ENCODE data around the gene ZNF276. TPM values are rescaled to one million over a fixed set of nuclear protein-coding genes. Genes with fewer than 3 reads are reported as not detected.
"Not testable (repeated sequence)": the region's sequence is repeated elsewhere in the genome, so short reads cannot be mapped to it uniquely, and the experiment has no call there.

The ZNF276 gene
- total and polyA plus RNA-seq, 4 donors = 3.3 to 47.7 (median 27.0) TPM

GRCh38 chr16:89688395-89688794 is 32.9 kb upstream of the ZNF276 start:
- Histone ChIP-seq H3K36me3 (ENCODE audit: control insufficient read depth in 1 of 2, insufficient read depth in 2 of 2, low read length in 1 of 2) (no peaks in the 10 kb centered on the region), H3K4me3 (ENCODE audit: low read length in 2 of 2) (no peak overlapping the region), H3K27ac (ENCODE audit: low read depth in 1 of 2, low read length in 2 of 2) (no peak overlapping the region), H3K9me3 (ENCODE audit: control insufficient read depth, low read length) (no peaks in the 10 kb centered on the region), H3K27me3 (ENCODE audit: control insufficient read depth in 1 of 2, insufficient read depth in 2 of 2, low read length in 1 of 2) (no peaks in the 10 kb centered on the region), H3K4me1 (ENCODE audit: control insufficient read depth in 1 of 2, insufficient read depth in 2 of 2, low read length in 2 of 2) (no peaks in the 10 kb centered on the region)
- ATAC-seq (ENCODE audit: low FRiP score) (no peak), DNase-seq (no peak)
- WGBS, 2 donors = 94 to 95% methylated on average over 5 of the region's 5 CpGs
- intact Hi-C loops (cut with DNase I) = no loop called here

GRCh38 chr16:89689142-89689541 is 32.2 kb upstream of the ZNF276 start:
- no peak overlapping the region for H3K27ac ChIP-seq (ENCODE audit: low read depth in 1 of 2, low read length in 2 of 2)
- 91 to 94% methylated on average over 13 of the region's 13 CpGs for WGBS, 2 donors
- no peak for ATAC-seq (ENCODE audit: low FRiP score)

DNA sequence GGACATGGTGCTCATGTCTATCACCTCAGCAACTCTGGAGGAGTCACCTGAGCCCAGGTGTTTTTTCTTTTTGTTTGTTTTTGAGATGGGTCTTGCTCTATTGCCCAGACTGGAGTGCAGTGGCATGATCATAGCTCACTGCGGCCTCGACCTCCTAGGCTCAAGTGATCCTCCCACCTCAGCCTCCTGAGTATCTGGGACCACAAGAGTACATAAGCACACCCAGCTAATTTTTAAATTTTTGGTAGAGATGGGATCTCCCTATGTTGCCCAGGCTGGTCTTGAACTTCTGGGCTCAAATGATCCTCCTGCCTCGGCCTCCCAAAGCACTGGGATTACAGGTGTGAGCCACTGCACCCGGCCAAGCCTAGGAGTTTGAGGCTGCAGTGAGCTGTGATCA is 31.7 kb upstream of the ZNF276 start:
- whole genome bisulfite sequencing, 2 donors = 84 to 97% methylated on average over 4 of the region's 4 CpGs
- H3K27ac ChIP-seq (ENCODE audit: low read depth in 1 of 2, low read length in 2 of 2); intact Hi-C loops (cut with DNase I): not testable (repeated sequence)

More at GRCh38 chr16:89689142-89689541, 32.2 kb upstream of the ZNF276 start:
- DNase-seq = no peak
- no peak overlapping the region for H3K4me3 ChIP-seq (ENCODE audit: low read length in 2 of 2)
- H3K4me1 ChIP-seq (ENCODE audit: control insufficient read depth in 1 of 2, insufficient read depth in 2 of 2, low read length in 2 of 2) = no peaks in the 10 kb centered on the region
- H3K36me3 ChIP-seq (ENCODE audit: control insufficient read depth in 1 of 2, insufficient read depth in 2 of 2, low read length in 1 of 2) = no peaks in the 10 kb centered on the region
- H3K27me3 ChIP-seq (ENCODE audit: control insufficient read depth in 1 of 2, insufficient read depth in 2 of 2, low read length in 1 of 2) = no peaks in the 10 kb centered on the region
- intact Hi-C loops (cut with DNase I) = no loop called here
- no peaks in the 10 kb centered on the region for H3K9me3 ChIP-seq (ENCODE audit: control insufficient read depth, low read length)

DNA sequence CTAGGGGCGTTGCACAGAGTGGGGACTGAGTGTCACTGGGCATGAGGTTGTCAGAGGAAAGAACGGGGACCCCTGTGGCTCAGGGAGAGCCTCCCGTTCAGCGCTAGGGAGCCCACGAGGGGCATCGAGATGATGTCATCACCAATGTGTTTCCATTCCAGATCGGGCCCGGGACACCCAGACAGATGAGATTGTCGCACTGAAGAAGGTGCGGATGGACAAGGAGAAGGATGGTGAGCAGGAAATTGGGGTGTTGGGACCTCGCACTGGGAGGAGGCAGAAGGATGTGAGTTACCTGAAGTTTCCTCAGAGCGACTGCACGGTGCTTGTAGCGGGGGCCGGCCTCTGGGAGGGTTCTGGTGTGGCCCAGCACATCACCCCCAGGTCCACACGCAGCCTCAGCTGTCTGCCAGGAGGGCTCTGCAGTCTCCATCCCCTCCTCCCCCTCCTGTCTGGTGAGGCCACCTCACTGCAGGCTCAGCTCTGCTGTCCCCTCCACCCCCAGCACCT is 30.9 kb upstream of the ZNF276 start:
- WGBS, 2 donors = 89 to 93% methylated on average over 16 of the region's 16 CpGs
- no peaks in the 10 kb centered on the region for H3K36me3 ChIP-seq (ENCODE audit: control insufficient read depth in 1 of 2, insufficient read depth in 2 of 2, low read length in 1 of 2)
- ATAC-seq (ENCODE audit: low FRiP score) = no peak

More for the DNA sequence above, 31.7 kb upstream of the ZNF276 start:
- DNase-seq; H3K4me3 ChIP-seq (ENCODE audit: low read length in 2 of 2); H3K9me3 ChIP-seq (ENCODE audit: control insufficient read depth, low read length); H3K27me3 ChIP-seq (ENCODE audit: control insufficient read depth in 1 of 2, insufficient read depth in 2 of 2, low read length in 1 of 2); ATAC-seq (ENCODE audit: low FRiP score); H3K4me1 ChIP-seq (ENCODE audit: control insufficient read depth in 1 of 2, insufficient read depth in 2 of 2, low read length in 2 of 2); H3K36me3 ChIP-seq (ENCODE audit: control insufficient read depth in 1 of 2, insufficient read depth in 2 of 2, low read length in 1 of 2): not testable (repeated sequence)

DNA sequence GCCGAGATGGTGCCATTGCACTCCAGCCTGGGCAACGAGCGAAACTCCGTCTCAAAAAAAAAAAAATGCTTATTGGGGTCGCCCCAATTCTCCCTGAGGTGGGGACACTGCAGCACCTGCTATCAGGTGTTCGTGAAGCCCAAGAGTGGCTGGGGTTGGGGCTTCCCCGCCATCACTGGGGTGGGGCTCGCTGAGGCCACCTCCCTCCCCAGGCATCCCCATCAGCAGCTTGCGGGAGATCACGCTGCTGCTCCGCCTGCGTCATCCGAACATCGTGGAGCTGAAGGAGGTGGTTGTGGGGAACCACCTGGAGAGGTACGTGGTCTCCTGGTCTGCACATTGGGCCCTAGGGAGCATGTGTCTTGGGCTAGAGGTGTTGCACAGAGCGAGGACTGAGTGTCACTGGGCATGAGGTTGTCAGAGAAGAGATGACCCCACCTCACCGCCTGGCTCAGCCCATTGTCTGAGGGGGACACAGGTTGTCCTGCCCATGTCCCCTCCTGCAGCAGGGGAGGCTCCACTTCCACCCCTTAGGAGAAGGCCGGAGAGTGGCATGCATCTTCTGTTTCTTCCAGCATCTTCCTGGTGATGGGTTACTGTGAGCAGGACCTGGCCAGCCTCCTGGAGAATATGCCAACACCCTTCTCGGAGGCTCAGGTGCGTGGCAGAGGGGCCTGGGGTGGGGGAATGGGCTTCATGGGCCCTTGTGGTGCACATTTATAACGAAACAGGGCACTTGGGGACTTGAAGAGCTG is 29.9 kb upstream of the ZNF276 start:
- Histone ChIP-seq H3K4me1 (ENCODE audit: control insufficient read depth in 1 of 2, insufficient read depth in 2 of 2, low read length in 2 of 2) (no peaks in the 10 kb centered on the region), H3K27me3 (ENCODE audit: control insufficient read depth in 1 of 2, insufficient read depth in 2 of 2, low read length in 1 of 2) (peaks cover 0 to 3% of the 10 kb centered on the region in 2 donors), H3K4me3 (ENCODE audit: low read length in 2 of 2) (no peak overlapping the region), H3K27ac (ENCODE audit: low read depth in 1 of 2, low read length in 2 of 2) (no peak overlapping the region), H3K9me3 (ENCODE audit: control insufficient read depth, low read length) (no peaks in the 10 kb centered on the region), H3K36me3 (ENCODE audit: control insufficient read depth in 1 of 2, insufficient read depth in 2 of 2, low read length in 1 of 2) (no peaks in the 10 kb centered on the region)
- intact Hi-C loops (cut with DNase I) = no loop called here
- ATAC-seq (ENCODE audit: low FRiP score) (no peak), DNase-seq (no peak)
- WGBS, 2 donors = 96 to 97% methylated on average over 21 of the region's 21 CpGs

More for the DNA sequence above, 30.9 kb upstream of the ZNF276 start:
- H3K4me3 ChIP-seq (ENCODE audit: low read length in 2 of 2) = no peak overlapping the region
- intact Hi-C loops (cut with DNase I) = no loop called here
- H3K27ac ChIP-seq (ENCODE audit: low read depth in 1 of 2, low read length in 2 of 2) = no peak overlapping the region
- no peaks in the 10 kb centered on the region for H3K4me1 ChIP-seq (ENCODE audit: control insufficient read depth in 1 of 2, insufficient read depth in 2 of 2, low read length in 2 of 2)
- DNase-seq = no peak
- no peaks in the 10 kb centered on the region for H3K9me3 ChIP-seq (ENCODE audit: control insufficient read depth, low read length)
- H3K27me3 ChIP-seq (ENCODE audit: control insufficient read depth in 1 of 2, insufficient read depth in 2 of 2, low read length in 1 of 2) = peaks cover 0 to under 1% of the 10 kb centered on the region in 2 donors

GRCh38 chr16:89691986-89692569 is 29.3 kb upstream of the ZNF276 start:
- no peak overlapping the region for H3K27ac ChIP-seq (ENCODE audit: low read depth in 1 of 2, low read length in 2 of 2)
- peaks cover 0 to 3% of the 10 kb centered on the region in 2 donors for H3K27me3 ChIP-seq (ENCODE audit: control insufficient read depth in 1 of 2, insufficient read depth in 2 of 2, low read length in 1 of 2)
- 93 to 94% methylated on average over 13 of the region's 13 CpGs for WGBS, 2 donors
- DNase-seq (no peak), ATAC-seq (ENCODE audit: low FRiP score) (no peak)
- no peaks in the 10 kb centered on the region for H3K9me3 ChIP-seq (ENCODE audit: control insufficient read depth, low read length)
- intact Hi-C loops (cut with DNase I) = no loop called here
- no peaks in the 10 kb centered on the region for H3K36me3 ChIP-seq (ENCODE audit: control insufficient read depth in 1 of 2, insufficient read depth in 2 of 2, low read length in 1 of 2)
- H3K4me3 ChIP-seq (ENCODE audit: low read length in 2 of 2) = no peak overlapping the region
- no peaks in the 10 kb centered on the region for H3K4me1 ChIP-seq (ENCODE audit: control insufficient read depth in 1 of 2, insufficient read depth in 2 of 2, low read length in 2 of 2)

DNA sequence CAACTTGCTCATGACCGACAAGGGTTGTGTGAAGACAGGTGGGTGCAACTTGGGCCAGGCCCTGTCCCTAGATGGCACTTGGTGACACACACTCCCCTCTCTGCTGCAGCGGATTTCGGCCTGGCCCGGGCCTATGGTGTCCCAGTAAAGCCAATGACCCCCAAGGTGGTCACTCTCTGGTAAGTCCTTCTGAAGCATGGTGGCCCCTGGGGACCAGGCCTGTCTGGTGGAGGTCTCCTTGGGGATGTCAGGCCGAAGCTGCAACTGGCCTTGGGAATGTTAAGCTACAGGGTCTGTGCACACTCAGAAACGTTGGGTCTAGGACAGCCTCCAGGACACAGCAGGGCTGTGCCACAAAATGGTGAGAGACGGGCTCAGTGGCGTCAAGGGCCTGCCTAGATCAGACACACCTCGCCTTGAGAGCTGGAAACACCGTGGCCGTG is 28.0 kb upstream of the ZNF276 start:
- ATAC-seq (ENCODE audit: low FRiP score) = no peak

DNA sequence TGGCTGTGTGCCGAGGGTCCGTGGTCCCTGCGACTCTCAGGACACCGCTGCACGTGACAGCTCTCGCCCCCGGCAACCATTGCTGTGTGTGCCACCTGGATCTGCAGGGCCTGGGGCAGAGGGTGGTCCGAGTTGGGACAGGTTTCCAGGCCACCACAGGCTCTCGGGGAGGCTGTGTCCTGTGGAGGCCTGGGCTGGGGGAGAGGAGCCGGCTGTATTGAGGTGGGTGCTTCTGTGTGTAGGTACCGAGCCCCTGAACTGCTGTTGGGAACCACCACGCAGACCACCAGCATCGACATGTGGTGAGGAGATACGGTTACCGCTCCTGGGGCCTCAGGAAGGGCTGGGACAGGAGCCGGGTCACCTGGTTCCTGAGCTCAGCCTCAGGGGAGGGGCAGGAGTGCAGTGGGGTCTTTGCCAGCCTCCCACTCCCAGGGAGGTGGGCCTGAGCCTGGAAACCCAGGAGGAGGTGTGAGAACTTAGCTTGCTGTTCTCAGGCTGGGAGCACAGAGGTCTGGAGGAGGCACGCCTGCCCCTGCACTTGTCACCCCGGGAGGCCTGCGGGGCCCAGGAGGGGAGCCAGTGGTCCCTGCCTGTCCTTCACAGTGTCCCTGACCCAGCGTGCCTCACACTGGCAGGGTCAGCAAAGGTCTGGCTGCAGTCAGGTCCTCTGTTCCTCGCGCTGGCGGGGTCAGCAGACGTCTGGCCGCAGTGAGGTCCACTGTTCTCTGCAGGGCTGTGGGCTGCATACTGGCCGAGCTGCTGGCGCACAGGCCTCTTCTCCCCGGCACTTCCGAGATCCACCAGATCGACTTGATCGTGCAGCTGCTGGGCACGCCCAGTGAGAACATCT is 27.2 kb upstream of the ZNF276 start:
- Histone ChIP-seq H3K4me3 (ENCODE audit: low read length in 2 of 2) (no peak overlapping the region), H3K9me3 (ENCODE audit: control insufficient read depth, low read length) (no peaks in the 10 kb centered on the region), H3K4me1 (ENCODE audit: control insufficient read depth in 1 of 2, insufficient read depth in 2 of 2, low read length in 2 of 2) (no peaks in the 10 kb centered on the region), H3K27me3 (ENCODE audit: control insufficient read depth in 1 of 2, insufficient read depth in 2 of 2, low read length in 1 of 2) (peaks cover 0 to 3% of the 10 kb centered on the region in 2 donors), H3K27ac (ENCODE audit: low read depth in 1 of 2, low read length in 2 of 2) (no peak overlapping the region), H3K36me3 (ENCODE audit: control insufficient read depth in 1 of 2, insufficient read depth in 2 of 2, low read length in 1 of 2) (no peaks in the 10 kb centered on the region)
- intact Hi-C loops (cut with DNase I) = no loop called here
- WGBS, 2 donors = 88% methylated on average over 32 of the region's 32 CpGs
- DNase-seq (peak in 1 of 2 donors; percentile 76), ATAC-seq (ENCODE audit: low FRiP score) (no peak)

More for the DNA sequence above, 28.0 kb upstream of the ZNF276 start:
- DNase-seq = no peak
- no peak overlapping the region for H3K27ac ChIP-seq (ENCODE audit: low read depth in 1 of 2, low read length in 2 of 2)
- H3K27me3 ChIP-seq (ENCODE audit: control insufficient read depth in 1 of 2, insufficient read depth in 2 of 2, low read length in 1 of 2) = peaks cover 0 to 3% of the 10 kb centered on the region in 2 donors
- no peak overlapping the region for H3K4me3 ChIP-seq (ENCODE audit: low read length in 2 of 2)
- H3K4me1 ChIP-seq (ENCODE audit: control insufficient read depth in 1 of 2, insufficient read depth in 2 of 2, low read length in 2 of 2) = no peaks in the 10 kb centered on the region
- intact Hi-C loops (cut with DNase I) = no loop called here
- WGBS, 2 donors = 89 to 90% methylated on average over 11 of the region's 11 CpGs
- H3K36me3 ChIP-seq (ENCODE audit: control insufficient read depth in 1 of 2, insufficient read depth in 2 of 2, low read length in 1 of 2) = no peaks in the 10 kb centered on the region
- H3K9me3 ChIP-seq (ENCODE audit: control insufficient read depth, low read length) = no peaks in the 10 kb centered on the region
